Measurements from ENCODE around the gene PLEKHD1. TPM values are rescaled to one million over a fixed set of nuclear protein-coding genes. Genes with fewer than 3 reads are reported as not detected.

Gene PLEKHD1
- total RNA-seq, 1 donor from 2014 or later = under 0.01 TPM

- no peak overlapping the region for H3K4me3 ChIP-seq (ENCODE audit: low read depth, low read length)
- TF ChIP-seq, protein P1, sequence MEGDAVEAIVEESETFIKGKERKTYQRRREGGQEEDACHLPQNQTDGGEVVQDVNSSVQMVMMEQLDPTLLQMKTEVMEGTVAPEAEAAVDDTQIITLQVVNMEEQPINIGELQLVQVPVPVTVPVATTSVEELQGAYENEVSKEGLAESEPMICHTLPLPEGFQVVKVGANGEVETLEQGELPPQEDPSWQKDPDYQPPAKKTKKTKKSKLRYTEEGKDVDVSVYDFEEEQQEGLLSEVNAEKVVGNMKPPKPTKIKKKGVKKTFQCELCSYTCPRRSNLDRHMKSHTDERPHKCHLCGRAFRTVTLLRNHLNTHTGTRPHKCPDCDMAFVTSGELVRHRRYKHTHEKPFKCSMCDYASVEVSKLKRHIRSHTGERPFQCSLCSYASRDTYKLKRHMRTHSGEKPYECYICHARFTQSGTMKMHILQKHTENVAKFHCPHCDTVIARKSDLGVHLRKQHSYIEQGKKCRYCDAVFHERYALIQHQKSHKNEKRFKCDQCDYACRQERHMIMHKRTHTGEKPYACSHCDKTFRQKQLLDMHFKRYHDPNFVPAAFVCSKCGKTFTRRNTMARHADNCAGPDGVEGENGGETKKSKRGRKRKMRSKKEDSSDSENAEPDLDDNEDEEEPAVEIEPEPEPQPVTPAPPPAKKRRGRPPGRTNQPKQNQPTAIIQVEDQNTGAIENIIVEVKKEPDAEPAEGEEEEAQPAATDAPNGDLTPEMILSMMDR (conservative IDR thresholded peaks at IDR 0.05; ENCODE audit: low read depth, low read length) = no peak
- no peak for DNase-seq (ENCODE audit: low read depth)
Measured at GRCh38 chr14:69499436-69499835, 14.9 kb downstream of the PLEKHD1 start.

GRCh38 chr14:69500096-69500495, 15.6 kb downstream of the PLEKHD1 start:
- TF ChIP-seq, protein P1 (conservative IDR thresholded peaks at IDR 0.05; ENCODE audit: low read depth, low read length) = no peak
- no peak overlapping the region for H3K4me3 ChIP-seq (ENCODE audit: low read depth, low read length)
- DNase-seq (ENCODE audit: low read depth) = no peak

- DNase-seq (ENCODE audit: low read depth) = no peak
- TF ChIP-seq, protein P1 (conservative IDR thresholded peaks at IDR 0.05; ENCODE audit: low read depth, low read length) = no peak
- H3K4me3 ChIP-seq (ENCODE audit: low read depth, low read length) = no peak overlapping the region
Measured at GRCh38 chr14:69500736-69501135, 16.2 kb downstream of the PLEKHD1 start.

DNA sequence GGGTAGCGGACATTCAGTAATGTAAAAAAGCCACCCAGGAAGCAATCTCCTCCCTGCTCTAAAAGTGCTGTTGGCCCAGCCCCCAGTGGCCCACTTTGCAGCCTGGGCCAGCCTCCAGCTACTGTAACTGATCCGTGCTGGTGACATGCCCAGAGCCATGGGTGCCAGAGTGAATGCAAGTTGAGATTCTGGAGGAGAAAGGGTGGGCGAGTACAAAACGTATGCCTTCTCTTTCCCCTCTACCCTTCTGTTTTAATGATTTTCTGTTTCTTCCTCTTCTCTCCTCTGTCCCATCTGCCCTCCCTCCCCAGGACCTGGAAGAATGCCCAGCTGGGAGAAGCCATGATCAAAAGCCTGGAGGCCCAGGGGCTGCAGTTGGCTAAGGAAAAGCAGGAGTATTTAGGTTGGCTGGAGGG, 16.9 kb downstream of the PLEKHD1 start:
- H3K4me3 ChIP-seq (ENCODE audit: low read depth, low read length) = no peak overlapping the region
- TF ChIP-seq, protein P1 (conservative IDR thresholded peaks at IDR 0.05; ENCODE audit: low read depth, low read length) = no peak
- DNase-seq (ENCODE audit: low read depth) = no peak

DNA sequence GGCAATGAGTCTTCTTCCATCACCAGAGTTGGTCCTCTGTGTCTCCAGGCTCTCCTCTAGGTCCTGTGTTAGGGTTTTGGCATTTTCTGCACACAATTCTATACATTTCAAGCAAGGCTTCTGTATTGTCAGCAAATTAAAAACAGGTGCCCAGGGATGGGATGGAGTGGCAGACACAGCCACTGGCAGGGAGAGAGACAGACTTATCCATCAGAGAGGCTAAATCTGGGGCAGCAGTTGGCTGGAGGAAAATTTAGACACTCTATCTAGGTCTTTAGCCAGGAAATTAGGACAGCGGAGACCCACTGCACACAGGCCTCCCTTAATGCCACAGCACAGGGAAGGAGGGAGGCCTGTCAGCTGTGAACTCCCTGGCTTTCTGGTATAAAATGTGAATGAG, 20.2 kb downstream of the PLEKHD1 start:
- H3K4me3 ChIP-seq (ENCODE audit: low read depth, low read length) = no peak overlapping the region
- no peak for DNase-seq (ENCODE audit: low read depth)
- TF ChIP-seq, protein P1 (conservative IDR thresholded peaks at IDR 0.05; ENCODE audit: low read depth, low read length) = no peak

DNA sequence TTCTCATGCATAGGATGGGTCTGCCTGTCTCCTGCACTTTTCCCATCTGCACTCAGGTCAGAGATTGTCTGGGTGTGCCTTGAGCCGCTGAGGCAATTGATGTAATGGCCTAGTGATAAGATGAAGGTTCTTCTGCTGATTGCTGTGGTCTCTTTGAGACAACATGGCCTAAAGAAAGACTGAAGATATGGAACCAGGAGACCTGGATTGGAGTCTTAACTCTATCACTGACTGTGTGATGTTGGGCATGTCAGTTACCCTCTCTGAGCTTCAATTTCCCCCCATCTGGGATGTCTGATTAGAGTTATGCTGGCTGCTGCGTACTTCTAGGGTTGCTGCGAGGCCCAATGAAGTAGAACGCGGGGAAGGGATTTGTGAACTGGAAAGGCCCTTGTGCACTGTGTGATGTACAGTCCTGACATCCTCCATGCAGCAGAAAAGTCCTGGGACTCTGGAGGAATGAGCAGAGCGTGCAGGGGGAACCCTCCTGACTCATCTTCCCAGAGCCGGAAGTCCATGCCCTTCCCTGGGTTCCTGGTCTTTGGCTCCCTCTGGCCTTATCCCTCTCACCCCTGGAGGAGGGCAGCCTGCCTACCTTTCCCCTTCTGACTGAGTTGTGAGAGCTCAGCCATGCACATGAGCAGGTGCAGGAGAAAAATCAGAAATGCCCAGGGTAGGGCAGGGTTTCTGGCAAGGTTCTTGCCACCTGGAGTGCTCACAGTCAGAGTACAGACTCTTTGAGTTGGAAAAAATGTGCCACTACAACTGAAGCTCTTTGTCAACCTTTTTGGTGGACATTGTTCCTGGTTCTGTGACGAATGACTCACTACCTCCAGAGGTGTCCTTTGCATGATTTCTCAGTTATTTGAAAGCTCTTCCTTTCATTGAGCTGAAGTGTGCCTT, 21.1 kb downstream of the PLEKHD1 start:
- H3K4me3 ChIP-seq (ENCODE audit: low read depth, low read length) = no peak overlapping the region
- TF ChIP-seq, protein P1 (conservative IDR thresholded peaks at IDR 0.05; ENCODE audit: low read depth, low read length) = no peak
- DNase-seq (ENCODE audit: low read depth) = no peak

DNA sequence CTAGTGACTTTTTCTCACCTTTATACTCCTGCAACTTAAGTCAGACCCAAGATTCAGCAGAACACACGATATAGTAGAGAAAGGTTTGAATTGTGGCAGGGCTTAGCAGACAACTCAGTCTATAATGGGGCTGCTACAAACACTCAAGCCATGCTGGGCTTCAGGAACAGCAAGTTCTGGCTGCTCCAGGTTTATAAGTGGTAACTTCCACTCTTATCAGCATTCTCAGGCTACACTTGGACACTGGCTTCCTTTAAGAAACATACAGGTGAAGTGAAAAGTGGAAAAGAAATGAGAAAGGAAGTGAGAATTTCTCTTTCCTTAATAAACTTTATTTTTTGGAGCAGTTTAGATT, 21.7 kb downstream of the PLEKHD1 start:
- no peak overlapping the region for H3K4me3 ChIP-seq (ENCODE audit: low read depth, low read length)
- TF ChIP-seq, protein P1 (conservative IDR thresholded peaks at IDR 0.05; ENCODE audit: low read depth, low read length) = no peak
- no peak for DNase-seq (ENCODE audit: low read depth)

Data from epithelial cell of proximal tubule (primary cell).